Globus pallidus (tissue), 1 donor: ENCODE data around the gene GRID1.
"Not testable (repeated sequence)": the region's sequence is repeated elsewhere in the genome, so short reads cannot be mapped to it uniquely, and the experiment has no call there.

Experiments used
- DNase-seq: peaks from one replicate; pipeline ENCODE4 v3.0.0-alpha.2; 2015; ENCODE audit warnings: low spot score

The GRID1 gene

DNA sequence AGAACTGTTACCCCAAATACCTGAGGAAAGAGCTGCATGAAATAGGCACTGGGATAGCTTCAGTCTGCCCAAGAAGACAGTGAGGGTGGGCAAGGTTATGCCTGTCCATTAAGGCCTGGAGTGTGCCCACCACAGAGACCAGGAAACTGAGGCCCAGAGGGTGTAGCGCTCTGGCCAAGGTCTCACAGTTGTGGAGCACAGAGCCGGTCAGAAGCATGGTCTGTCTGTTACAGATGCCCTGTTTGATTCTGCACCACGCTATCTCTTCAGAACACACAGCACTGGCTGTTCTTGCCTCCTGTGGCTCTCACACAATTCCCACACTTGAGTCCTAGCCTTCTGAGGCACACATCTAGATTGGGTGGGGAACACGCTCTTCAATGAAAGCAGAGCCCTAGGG lies 261.4 kb downstream of the GRID1 start:
- no peak for DNase-seq

DNA sequence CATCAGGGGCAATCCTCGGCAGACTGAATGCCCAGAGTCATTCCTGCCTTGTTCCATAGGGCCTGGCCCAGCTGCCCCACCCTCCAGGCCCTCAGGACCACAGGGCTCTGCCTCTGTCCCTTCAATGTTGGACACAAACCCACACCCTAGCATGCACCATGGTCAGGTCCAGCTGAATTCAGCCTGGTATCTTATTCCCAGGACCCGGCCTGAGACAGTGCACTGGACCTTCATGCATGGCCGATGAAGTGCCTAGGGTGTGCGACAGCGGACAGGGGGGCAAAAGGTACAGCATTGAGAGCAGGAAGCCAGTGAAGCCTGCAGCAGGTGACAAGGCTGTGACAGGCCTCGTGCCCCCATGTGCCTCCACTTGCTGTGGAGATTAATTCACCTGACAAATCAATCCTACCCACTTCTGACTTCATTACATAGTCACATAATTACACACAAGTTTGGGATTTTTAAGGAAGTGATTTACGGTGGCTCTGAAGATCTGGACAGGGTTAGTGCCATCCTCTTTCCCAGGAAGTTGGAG lies 261.9 kb downstream of the GRID1 start:
- DNase-seq, result no peak

GRCh38 chr10:86104156-86104555 lies 262.4 kb downstream of the GRID1 start:
- DNase-seq, result no peak

GRCh38 chr10:86103391-86104101 lies 263.0 kb downstream of the GRID1 start:
- peak; percentile 38 for DNase-seq

- DNase-seq, result no peak
Observed at GRCh38 chr10:86102451-86102850, 264.1 kb downstream of the GRID1 start.

DNA sequence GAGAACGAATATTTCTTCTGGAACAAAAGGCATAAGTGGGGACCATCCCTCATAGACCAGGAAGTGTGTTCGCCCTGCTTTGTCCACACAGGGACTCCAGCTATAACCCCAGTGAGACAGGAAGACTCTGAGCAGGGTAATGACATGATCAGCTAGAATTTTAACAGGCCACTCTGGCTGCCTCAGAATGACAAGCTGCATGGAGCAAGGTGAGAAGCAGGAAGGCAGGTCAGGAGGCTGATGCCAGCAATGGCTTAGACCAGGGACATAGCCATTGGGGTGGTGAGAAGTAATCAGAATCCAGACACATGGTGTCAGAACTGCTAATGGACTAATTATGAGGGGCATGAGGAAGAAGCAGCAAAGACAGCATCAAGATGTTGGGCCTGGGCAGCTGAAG lies 264.6 kb downstream of the GRID1 start:
- no peak for DNase-seq

DNA sequence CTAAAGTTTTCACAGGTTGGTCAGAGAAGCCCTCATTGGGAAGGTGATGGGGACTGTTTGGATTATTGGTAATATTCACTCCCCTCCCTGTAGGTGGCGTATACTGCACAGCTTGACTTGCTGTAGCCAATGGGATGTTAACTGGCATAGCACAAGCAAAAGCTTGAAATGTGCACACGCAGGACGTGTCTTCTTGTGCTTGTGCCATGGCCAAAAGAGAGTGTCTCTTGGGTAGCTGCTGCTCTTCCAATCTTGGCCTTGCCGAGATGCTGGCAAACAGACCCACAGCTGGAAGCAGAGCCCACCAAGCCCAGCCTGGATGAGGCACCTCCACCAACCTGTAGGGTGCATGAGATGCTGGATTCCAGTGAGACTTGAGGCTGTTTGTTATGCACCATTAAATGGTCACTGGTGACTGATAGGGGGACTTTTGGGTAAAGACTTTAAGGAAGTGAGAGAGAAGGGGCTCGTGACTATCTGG lies 266.0 kb downstream of the GRID1 start:
- DNase-seq, result peak; percentile 41

- DNase-seq, result no peak
Observed at GRCh38 chr10:86099542-86100334, 266.9 kb downstream of the GRID1 start.

DNA sequence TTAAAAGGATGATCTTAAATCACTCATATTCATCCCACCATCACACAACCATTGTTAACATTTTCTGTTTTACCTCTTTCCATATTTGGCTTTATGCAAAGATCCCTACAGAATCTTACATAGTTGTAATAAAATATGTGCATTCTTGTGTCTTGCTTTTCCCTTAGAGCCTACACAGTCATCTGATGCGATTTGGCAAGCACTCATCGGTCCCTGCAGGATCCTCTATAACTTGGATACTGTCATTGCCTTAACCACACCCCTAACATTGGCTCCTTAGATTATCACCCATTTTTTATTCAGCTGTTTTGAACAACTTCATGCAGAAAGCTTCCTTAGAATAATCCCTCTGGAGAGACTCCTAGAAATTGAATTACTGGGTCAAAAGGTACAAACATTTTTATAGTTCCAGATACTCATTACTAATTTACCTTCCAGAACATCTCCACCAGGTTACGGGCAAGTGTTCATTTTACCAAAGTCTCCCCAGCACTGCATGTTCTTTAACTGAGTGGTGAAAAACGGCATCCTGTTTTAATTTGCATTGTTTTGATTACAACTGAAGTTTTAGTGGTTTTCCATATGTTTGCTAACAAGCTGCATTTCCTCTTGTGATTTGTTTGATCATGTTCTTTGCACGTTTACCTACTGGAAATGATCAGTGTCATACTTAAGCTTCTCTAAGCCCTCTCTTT lies 268.3 kb downstream of the GRID1 start:
- no peak for DNase-seq

DNA sequence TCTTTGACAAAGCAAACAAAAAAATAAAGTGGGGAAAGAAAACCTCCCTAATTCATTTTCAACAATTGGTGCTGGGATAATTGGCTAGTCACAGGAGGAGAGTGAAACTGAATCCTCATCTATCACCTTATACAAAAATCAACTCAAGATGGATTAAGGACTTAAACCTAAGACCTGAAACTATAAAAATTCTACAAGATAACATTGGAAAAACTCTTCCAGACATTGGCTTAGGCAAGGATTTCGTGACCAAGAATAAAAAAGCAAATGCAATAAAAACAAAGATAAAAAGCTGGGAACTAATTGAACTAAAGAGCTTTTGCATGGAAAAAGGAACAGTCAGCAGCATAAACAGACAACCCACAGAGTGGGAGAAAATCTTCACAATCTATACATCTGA lies 271.5 kb downstream of the GRID1 start:
- DNase-seq, result not testable (repeated sequence)

DNA sequence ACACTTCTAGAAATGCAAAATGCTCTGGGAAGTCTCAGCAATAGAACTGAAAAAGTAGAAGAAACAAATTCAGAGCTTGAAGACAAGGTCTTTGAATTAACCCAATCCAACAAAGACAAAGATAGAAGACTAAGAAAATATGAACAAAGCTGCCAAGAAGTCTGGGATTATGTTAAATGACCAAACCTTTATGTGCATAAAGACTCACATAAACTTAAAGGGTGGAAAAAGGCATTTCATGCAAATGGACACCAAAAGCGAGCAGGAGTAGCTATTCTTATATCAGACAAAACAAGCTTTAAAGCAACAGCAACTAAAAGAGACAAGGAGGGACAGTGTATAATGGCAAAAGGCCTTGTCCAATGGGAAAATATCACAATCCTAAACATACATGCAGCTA lies 274.3 kb downstream of the GRID1 start:
- DNase-seq, result not testable (repeated sequence)

GRCh38 chr10:86091216-86091615 lies 275.4 kb downstream of the GRID1 start:
- no peak for DNase-seq

DNA sequence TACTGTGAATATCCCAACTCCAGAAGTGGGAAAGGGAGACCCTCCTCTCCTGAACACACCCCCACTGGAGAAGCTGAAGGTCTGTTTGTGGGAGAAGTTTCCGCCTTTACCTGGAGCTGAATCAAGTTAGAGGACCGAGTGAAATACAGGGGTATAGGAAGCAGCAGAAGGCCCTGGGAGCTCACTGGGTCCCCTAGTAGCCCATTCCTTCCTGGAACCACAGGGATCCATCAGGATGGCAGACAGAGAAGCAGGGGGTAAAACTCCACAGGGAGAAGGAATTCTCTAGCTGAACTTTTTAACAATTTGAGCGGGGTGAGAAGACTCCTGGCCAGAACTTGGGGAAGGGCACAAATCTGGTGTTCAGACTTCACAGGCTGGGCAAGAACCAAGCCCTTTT lies 275.8 kb downstream of the GRID1 start:
- DNase-seq, result no peak

DNA sequence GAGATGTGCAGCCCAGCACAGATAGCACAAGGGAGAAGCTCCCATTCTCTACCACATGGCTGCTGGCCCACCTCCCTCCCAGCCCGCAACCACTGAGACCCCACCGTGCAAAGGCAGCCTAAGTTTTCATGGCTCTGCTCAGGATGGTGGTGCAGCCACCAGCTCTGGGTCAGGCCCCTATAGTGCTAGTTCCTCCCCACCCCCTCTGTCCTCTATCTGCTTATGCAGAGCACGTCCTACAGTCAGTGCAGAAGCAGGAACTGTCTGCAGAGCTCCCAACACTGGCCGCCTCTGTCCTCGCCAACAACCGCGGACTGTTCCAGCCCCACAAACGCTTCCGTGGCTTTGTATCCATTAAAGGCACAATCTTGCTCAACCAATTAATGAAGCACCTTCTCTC lies 278.9 kb downstream of the GRID1 start:
- DNase-seq, result peak; percentile 92

DNA sequence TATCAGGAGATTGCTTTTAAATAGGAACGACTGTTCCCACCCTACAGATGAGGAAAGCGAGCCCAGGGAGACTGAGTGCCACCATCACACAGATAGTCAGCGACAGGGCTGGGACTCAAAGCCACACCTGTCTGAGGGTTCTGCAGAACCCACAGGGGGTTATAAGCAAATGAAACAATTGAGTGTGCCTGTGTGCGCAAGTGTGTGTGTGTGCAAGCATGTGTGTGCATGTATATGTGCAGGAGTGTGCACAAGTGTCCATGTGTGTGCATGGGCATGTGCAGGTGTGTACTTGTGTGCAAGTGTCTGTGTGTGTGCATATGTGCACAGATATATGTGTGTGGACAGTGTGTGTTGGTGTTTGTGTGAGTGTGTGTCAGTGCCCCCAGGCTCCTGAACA lies 280.2 kb downstream of the GRID1 start:
- DNase-seq, result no peak

DNA sequence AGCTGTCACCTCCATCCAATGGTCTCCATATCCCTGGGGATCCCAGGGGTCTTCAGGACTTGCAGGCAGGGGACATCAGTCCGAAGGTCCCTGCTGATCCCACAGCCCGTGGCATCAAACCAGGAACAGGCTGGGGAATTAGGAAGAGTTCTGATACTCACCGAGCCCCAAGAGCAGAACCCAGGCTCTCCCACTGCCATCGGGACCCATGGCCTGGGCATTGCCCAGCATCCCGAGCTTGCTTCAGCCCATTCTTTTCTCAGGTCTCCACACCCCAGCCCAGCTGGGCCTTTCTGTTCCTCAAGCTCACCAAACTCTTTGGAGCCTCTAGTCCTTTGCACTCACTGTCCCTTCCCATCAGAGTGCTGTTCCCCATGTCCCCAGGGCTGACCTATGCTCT lies 280.9 kb downstream of the GRID1 start:
- DNase-seq, result no peak

- DNase-seq, result no peak
Observed at GRCh38 chr10:86085136-86085535, 281.5 kb downstream of the GRID1 start.

DNA sequence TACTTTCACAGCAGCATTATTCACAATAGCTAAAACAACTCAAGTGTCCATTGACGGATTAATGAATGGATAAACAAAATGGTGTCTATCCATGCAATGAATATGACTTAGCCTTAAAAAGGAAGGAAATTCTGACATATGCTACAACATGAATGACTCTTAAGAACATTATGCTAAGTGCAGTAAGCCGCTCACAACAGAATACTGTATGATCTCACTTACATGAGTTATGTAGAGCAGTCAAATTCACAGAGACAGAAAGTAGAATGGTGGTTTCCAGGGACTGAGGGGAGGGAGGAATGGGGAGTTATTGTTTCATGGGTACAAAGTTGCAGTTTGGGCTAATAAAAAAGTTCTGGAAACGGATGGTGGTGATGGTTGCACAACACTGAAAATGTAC lies 282.0 kb downstream of the GRID1 start:
- no peak for DNase-seq

DNA sequence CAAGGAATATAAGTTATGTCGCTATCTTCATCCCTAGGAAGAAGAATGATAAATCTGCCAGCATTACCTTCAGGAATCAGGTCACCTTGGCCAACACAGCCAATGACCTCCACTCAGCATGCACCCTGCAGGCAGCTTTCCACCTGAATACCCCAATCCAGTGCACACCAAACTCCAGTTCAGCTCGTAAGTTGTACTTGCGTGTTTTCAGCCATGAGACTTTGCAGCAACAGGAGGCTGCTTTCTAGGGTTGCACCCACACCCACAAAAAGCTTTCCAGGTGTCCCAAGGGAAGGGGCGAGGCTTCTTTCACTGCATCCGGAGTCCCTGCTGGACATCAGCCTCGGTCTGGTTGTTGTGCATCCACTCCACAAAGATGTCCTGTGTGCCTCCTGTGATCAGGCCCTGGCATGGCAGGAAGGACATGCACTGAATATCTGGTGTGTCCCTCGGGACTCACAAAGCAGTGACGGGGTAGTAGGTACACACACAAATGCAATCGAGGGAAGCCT lies 282.9 kb downstream of the GRID1 start:
- no peak for DNase-seq

- no peak for DNase-seq
Observed at GRCh38 chr10:86083206-86083605, 283.4 kb downstream of the GRID1 start.

DNA sequence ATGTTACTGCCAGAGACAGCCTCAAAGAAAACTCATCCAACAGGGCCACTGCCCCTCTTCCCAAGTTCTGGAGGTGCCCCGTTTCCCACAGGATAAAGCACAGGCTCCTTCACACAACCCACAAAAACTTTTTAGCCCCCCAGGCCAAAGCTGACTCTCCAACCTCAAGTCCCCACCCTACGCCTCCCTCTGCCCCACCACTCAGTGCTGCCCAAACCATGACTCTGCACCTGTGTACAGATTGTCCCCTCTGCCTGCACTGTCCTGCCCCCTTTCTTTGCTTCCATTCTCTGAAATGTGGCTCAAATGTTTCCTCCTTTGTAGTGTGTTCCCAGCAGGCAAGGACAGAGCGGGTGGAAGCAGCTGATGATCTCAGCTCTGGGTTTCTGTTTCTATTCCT lies 284.0 kb downstream of the GRID1 start:
- DNase-seq, result no peak

- no peak for DNase-seq
Observed at GRCh38 chr10:86079088-86079487, 287.5 kb downstream of the GRID1 start.
